Liver (tissue), 9 donors: Measurements from ENCODE around the gene METTL4. TPM values are rescaled to one million over a fixed set of nuclear protein-coding genes. Genes with fewer than 3 reads are reported as not detected.

Experiments
- DNase-seq: peaks from one replicate; pipeline ENCODE4 v3.0.0-alpha.2; 2017; ENCODE audit warnings: low spot score
- H3K27ac ChIP-seq, 2 donors: one replicate each; pipeline ENCODE4 v1.7.0; 2013; ENCODE audit warnings: inconsistent platforms in 2 of 2, low read length in 2 of 2, control low read depth in 1 of 2, low read depth in 1 of 2, mild to moderate bottlenecking in 1 of 2
- H3K27me3 ChIP-seq, 4 donors: one replicate each; pipeline versions ENCODE4 v1.6.1 to v1.7.0; 2013; ENCODE audit warnings: low read length in 3 of 4, inconsistent platforms in 1 of 4, mild to moderate bottlenecking in 1 of 4, moderate library complexity in 1 of 4; ENCODE audit not compliant: control insufficient read depth in 4 of 4, insufficient read depth in 4 of 4
- H3K36me3 ChIP-seq, 4 donors: one replicate each; pipeline versions ENCODE4 v1.6.1 to v1.7.0; 2013; ENCODE audit warnings: low read length in 3 of 4, mild to moderate bottlenecking in 3 of 4, low read depth in 1 of 4, moderate library complexity in 1 of 4; ENCODE audit not compliant: control insufficient read depth in 4 of 4, insufficient read depth in 3 of 4
- H3K4me1 ChIP-seq, 4 donors: one replicate each; pipeline versions ENCODE4 v1.6.1 to v1.7.0; 2013; ENCODE audit warnings: low read length in 3 of 4, mild to moderate bottlenecking in 3 of 4, moderate library complexity in 1 of 4; ENCODE audit not compliant: control insufficient read depth in 4 of 4, insufficient read depth in 4 of 4
- H3K4me3 ChIP-seq, 3 donors: one replicate each; pipeline versions ENCODE4 v1.6.1 to v1.7.0; 2013; ENCODE audit warnings: low read length in 3 of 3, control low read depth in 1 of 3, low read depth in 1 of 3, mild to moderate bottlenecking in 1 of 3
- H3K9ac ChIP-seq, 2 donors: one replicate each; pipeline ENCODE4 v1.7.0; 2013; ENCODE audit warnings: low read length in 2 of 2, mild to moderate bottlenecking in 2 of 2, moderate library complexity in 2 of 2, control low read depth in 1 of 2, low read depth in 1 of 2
- H3K9me3 ChIP-seq, 4 donors: one replicate each; pipeline versions ENCODE4 v1.6.1 to v1.7.0; 2013; ENCODE audit warnings: low read length in 3 of 4; ENCODE audit not compliant: control insufficient read depth in 4 of 4
- EGR1 ChIP-seq, 2 donors: IDR thresholded peaks; 2 replicates each; pipeline ENCODE4 v1.6.1; 2016 to 2018; ENCODE audit warnings: antibody characterized with exemption in 2 of 2, low read depth in 2 of 2
- FOXA1 ChIP-seq: IDR thresholded peaks from 2 replicates; pipeline ENCODE4 v1.6.1; 2016; ENCODE audit warnings: antibody characterized with exemption
- FOXA2 ChIP-seq: IDR thresholded peaks from 2 replicates; pipeline ENCODE4 v1.6.1; 2016; ENCODE audit warnings: antibody characterized with exemption
- GABPA ChIP-seq, 2 donors: IDR thresholded peaks in 1 of 2; conservative IDR thresholded peaks in 1 of 2; 2 replicates each; pipeline ENCODE4 v1.6.1; 2016; ENCODE audit warnings: antibody characterized with exemption in 2 of 2, mild to moderate bottlenecking in 1 of 2, moderate library complexity in 1 of 2
- HNF4A ChIP-seq, 2 donors: conservative IDR thresholded peaks; 2 replicates each; pipeline ENCODE4 v1.6.1; 2016; ENCODE audit warnings: antibody characterized with exemption in 2 of 2, mild to moderate bottlenecking in 2 of 2
- HNF4G ChIP-seq: IDR thresholded peaks from 2 replicates; pipeline ENCODE4 v1.6.1; 2016; ENCODE audit warnings: antibody characterized with exemption
- JUND ChIP-seq, 2 donors: IDR thresholded peaks; 2 replicates each; pipeline ENCODE4 v1.6.1; 2016; ENCODE audit warnings: antibody characterized with exemption in 2 of 2
- RAD21 ChIP-seq, 2 donors: IDR thresholded peaks; 2 replicates each; pipeline ENCODE4 v1.6.1; 2016; ENCODE audit warnings: antibody characterized with exemption in 2 of 2, mild to moderate bottlenecking in 2 of 2
- SP1 ChIP-seq: IDR thresholded peaks from 2 replicates; pipeline ENCODE4 v1.6.1; 2018; ENCODE audit warnings: antibody characterized with exemption, mild to moderate bottlenecking
- TAF1 ChIP-seq: conservative IDR thresholded peaks from 2 replicates; pipeline ENCODE4 v1.6.1; 2016; ENCODE audit warnings: antibody characterized with exemption, mild to moderate bottlenecking
- YY1 ChIP-seq: IDR thresholded peaks from 2 replicates; pipeline ENCODE4 v1.6.1; 2016; ENCODE audit warnings: antibody characterized with exemption, mild to moderate bottlenecking
- WGBS: extraction: QIAGEN DNeasy Blood & Tissue Kit; methylation state at CpG from one replicate; pipeline ENCODE4 v1.1.7; 2013; 5-methylcytosine and 5-hydroxymethylcytosine counted together
- polyA plus RNA-seq, 2 donors: library from polyadenylated mRNA; stranded (reverse) in 1 of 2; unstranded in 1 of 2; fragments of 200-250 nt in 1 of 2; fragments of >200 nt in 1 of 2; fragmentation: Nextera tagmentation in 1 of 2; extraction: Ambion mirVana in 1 of 2; gene quantifications; one replicate each; pipeline versions ENCODE4 v1.2.1 to v1.2.3, GENCODE V29; 2013 to 2015
- total RNA-seq, 2 donors: library from RNA; depleted of rRNA; stranded (reverse); fragments of >200 nt; gene quantifications; one replicate each; pipeline ENCODE4 v1.2.3, GENCODE V29; 2014
- TF ChIP-seq, protein P1 (sequence below): IDR thresholded peaks from 2 replicates; pipeline ENCODE4 v1.6.1; 2016; ENCODE audit warnings: antibody characterized with exemption, mild to moderate bottlenecking
- TF ChIP-seq, protein P2 (sequence below): fragments of 150-350 bp; IDR thresholded peaks from 2 replicates; pipeline ENCODE4 v1.5.1; 2017; ENCODE audit warnings: improper control_type of control experiment, low read depth, low read length; ENCODE audit not compliant: missing input control
- TF ChIP-seq, protein P3 (sequence below): IDR thresholded peaks from 2 replicates; pipeline ENCODE4 v1.6.1; 2016; ENCODE audit warnings: antibody characterized with exemption
- TF ChIP-seq, protein P4 (sequence below): IDR thresholded peaks from 2 replicates; pipeline ENCODE4 v1.6.1; 2016; ENCODE audit warnings: antibody characterized with exemption
- donor health status: healthy.
- donor health status: healthy.
- donor health status: healthy.
- donor health status: healthy.
- donor health status: healthy.

Gene METTL4
- total and polyA plus RNA-seq, 4 donors: 1.9 to 13.9 (median 3.5) TPM

DNA sequence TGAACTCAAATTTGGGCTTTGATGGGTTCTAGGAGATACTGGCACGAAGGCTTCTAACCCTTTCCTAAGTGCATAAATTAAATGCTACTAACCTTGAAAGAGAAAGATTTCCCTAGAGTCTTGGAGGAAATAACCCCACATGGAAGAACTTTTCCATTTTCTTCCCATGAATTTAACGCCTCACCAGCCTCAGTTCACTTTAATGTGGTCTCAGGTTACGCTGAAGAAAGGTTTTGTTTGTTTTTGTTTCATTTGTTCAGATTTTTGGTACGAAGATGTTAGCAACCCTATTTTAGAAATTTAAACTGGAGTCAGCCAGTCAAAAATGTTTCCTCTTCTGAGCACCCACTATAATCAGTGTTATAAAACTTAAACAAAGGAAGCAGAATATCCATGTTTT, 30.7 kb downstream of the METTL4 start:
- H3K9me3 ChIP-seq: no peaks in the 10 kb centered on the region
- H3K27me3 ChIP-seq: no peaks in the 10 kb centered on the region
- DNase-seq: no peak
- no peak for TF ChIP-seq EGR1 (IDR thresholded peaks at IDR 0.05; ENCODE audit: low read depth in 2 of 2)
- no peaks in the 10 kb centered on the region for H3K4me1 ChIP-seq
- H3K36me3 ChIP-seq: no peaks in the 10 kb centered on the region
- H3K27ac ChIP-seq: no peak overlapping the region
- 95% methylated on average over 4 of the region's 4 CpGs for WGBS
- no peak overlapping the region for H3K4me3 ChIP-seq
- no peak overlapping the region for H3K9ac ChIP-seq

DNA sequence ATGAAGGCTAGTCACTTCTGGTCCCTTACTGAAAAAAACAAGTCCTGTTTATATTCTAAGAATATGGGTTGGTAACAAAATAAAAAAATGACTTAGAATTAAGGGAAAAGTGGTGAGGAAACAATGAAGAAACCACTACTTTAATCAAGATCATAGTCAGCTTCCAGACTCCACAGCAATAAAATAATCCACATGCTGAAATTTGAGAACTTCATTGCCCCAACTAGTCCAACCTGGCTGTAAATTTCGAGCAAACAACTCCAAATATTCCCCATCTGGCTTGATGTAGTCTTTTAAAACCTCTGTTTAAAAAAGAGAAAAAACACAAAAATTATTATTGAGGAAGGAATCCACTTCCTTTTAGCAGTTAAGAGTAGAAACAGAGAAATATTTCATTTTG, 32.5 kb downstream of the METTL4 start:
- H3K36me3 ChIP-seq: no peaks in the 10 kb centered on the region
- no peak overlapping the region for H3K4me3 ChIP-seq
- 80% methylated on average over 1 of the region's 1 CpG for whole genome bisulfite sequencing
- no peak overlapping the region for H3K27ac ChIP-seq
- H3K27me3 ChIP-seq: no peaks in the 10 kb centered on the region
- H3K4me1 ChIP-seq: no peaks in the 10 kb centered on the region
- DNase-seq: no peak
- TF ChIP-seq YY1: no peak
- TF ChIP-seq, protein P1, sequence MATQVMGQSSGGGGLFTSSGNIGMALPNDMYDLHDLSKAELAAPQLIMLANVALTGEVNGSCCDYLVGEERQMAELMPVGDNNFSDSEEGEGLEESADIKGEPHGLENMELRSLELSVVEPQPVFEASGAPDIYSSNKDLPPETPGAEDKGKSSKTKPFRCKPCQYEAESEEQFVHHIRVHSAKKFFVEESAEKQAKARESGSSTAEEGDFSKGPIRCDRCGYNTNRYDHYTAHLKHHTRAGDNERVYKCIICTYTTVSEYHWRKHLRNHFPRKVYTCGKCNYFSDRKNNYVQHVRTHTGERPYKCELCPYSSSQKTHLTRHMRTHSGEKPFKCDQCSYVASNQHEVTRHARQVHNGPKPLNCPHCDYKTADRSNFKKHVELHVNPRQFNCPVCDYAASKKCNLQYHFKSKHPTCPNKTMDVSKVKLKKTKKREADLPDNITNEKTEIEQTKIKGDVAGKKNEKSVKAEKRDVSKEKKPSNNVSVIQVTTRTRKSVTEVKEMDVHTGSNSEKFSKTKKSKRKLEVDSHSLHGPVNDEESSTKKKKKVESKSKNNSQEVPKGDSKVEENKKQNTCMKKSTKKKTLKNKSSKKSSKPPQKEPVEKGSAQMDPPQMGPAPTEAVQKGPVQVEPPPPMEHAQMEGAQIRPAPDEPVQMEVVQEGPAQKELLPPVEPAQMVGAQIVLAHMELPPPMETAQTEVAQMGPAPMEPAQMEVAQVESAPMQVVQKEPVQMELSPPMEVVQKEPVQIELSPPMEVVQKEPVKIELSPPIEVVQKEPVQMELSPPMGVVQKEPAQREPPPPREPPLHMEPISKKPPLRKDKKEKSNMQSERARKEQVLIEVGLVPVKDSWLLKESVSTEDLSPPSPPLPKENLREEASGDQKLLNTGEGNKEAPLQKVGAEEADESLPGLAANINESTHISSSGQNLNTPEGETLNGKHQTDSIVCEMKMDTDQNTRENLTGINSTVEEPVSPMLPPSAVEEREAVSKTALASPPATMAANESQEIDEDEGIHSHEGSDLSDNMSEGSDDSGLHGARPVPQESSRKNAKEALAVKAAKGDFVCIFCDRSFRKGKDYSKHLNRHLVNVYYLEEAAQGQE: no peak
- no peak for TF ChIP-seq EGR1 (IDR thresholded peaks at IDR 0.05; ENCODE audit: low read depth in 2 of 2)
- H3K9me3 ChIP-seq: no peaks in the 10 kb centered on the region
- no peak overlapping the region for H3K9ac ChIP-seq

DNA sequence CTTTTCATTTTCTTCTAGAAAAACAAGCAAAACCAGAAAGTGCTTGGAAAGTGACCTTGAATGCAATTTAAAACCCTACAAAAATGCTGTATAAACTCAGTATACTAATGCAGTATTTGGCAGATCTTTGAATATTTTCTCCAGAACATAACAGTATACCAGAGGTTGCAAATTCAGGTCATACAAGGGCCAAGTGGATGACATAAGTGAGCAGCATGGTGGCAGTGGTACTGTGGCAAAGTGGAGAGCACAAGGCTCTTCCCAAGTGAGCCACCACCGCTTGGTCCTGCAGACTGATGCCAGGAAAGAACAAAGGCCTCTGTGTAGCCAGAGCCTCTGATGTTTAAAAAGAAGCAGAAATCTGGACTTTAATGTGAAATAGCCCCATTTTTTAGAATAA, 33.1 kb downstream of the METTL4 start:
- TF ChIP-seq, protein P2, sequence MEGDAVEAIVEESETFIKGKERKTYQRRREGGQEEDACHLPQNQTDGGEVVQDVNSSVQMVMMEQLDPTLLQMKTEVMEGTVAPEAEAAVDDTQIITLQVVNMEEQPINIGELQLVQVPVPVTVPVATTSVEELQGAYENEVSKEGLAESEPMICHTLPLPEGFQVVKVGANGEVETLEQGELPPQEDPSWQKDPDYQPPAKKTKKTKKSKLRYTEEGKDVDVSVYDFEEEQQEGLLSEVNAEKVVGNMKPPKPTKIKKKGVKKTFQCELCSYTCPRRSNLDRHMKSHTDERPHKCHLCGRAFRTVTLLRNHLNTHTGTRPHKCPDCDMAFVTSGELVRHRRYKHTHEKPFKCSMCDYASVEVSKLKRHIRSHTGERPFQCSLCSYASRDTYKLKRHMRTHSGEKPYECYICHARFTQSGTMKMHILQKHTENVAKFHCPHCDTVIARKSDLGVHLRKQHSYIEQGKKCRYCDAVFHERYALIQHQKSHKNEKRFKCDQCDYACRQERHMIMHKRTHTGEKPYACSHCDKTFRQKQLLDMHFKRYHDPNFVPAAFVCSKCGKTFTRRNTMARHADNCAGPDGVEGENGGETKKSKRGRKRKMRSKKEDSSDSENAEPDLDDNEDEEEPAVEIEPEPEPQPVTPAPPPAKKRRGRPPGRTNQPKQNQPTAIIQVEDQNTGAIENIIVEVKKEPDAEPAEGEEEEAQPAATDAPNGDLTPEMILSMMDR: no peak
- TF ChIP-seq FOXA1 (no peak), SP1 (no peak), HNF4A (conservative IDR thresholded peaks at IDR 0.05) (no peak), HNF4G (no peak), GABPA (IDR thresholded peaks at IDR 0.05 in 1 of 2, conservative IDR thresholded peaks at IDR 0.05 in 1 of 2) (no peak), JUND (IDR thresholded peaks at IDR 0.05) (no peak), YY1 (no peak), RAD21 (IDR thresholded peaks at IDR 0.05) (no peak), EGR1 (IDR thresholded peaks at IDR 0.05; ENCODE audit: low read depth in 2 of 2) (no peak), TAF1 (no peak), FOXA2 (no peak)
- TF ChIP-seq, protein P3, sequence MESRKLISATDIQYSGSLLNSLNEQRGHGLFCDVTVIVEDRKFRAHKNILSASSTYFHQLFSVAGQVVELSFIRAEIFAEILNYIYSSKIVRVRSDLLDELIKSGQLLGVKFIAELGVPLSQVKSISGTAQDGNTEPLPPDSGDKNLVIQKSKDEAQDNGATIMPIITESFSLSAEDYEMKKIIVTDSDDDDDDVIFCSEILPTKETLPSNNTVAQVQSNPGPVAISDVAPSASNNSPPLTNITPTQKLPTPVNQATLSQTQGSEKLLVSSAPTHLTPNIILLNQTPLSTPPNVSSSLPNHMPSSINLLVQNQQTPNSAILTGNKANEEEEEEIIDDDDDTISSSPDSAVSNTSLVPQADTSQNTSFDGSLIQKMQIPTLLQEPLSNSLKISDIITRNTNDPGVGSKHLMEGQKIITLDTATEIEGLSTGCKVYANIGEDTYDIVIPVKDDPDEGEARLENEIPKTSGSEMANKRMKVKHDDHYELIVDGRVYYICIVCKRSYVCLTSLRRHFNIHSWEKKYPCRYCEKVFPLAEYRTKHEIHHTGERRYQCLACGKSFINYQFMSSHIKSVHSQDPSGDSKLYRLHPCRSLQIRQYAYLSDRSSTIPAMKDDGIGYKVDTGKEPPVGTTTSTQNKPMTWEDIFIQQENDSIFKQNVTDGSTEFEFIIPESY: no peak
- TF ChIP-seq, protein P4, sequence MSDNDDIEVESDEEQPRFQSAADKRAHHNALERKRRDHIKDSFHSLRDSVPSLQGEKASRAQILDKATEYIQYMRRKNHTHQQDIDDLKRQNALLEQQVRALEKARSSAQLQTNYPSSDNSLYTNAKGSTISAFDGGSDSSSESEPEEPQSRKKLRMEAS: no peak
- TF ChIP-seq, protein P1: no peak
- 97% methylated on average over 1 of the region's 1 CpG for WGBS
- H3K9ac ChIP-seq: no peak overlapping the region
- H3K4me3 ChIP-seq: no peak overlapping the region
- H3K27me3 ChIP-seq: no peaks in the 10 kb centered on the region
- no peaks in the 10 kb centered on the region for H3K4me1 ChIP-seq
- H3K36me3 ChIP-seq: no peaks in the 10 kb centered on the region
- H3K9me3 ChIP-seq: no peaks in the 10 kb centered on the region
- no peak for DNase-seq
- H3K27ac ChIP-seq: no peak overlapping the region
